ENCODE results near the gene CCDC51. TPM values are rescaled to one million over a fixed set of nuclear protein-coding genes. Genes with fewer than 3 reads are reported as not detected.

The CCDC51 gene
- total and polyA plus RNA-seq, 4 donors: 6.6 to 14.4 (median 11.1) TPM

DNA sequence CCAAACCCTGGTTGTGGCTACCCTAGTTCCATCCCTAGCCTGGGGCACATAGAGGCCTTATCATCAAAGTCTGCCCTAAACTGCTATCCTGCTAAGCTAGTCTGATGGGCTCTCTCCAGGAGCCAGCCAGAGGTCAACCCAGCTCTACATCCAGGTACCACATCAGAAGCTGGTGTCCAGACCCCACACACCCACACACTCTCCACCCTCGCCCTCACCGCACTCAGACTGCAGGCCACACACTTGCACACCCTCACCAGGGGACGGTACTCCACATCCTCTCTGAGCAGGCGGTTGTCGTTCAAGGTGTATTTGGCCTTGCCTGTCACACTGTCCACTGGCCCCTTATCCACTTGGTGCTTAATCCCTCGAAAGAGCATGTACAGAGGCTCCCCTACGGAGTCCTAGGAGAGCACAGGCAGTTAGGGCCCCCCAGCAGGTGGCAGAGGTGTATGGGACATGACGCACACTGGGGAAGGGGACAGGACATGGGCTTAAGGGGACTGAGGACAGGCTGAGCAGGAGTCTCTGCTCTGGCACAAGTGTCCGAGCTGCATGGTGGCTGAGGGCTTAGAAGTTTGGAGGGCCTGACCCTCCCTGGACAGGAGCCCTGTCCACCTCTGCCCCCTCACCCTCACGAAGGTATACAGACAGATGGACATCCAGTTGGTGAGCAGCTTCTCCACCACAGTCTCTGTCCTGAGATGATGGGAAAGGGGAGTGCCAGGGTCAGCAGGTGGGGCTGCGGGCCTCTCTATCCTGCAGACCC, 28.1 kb downstream of the CCDC51 start:
- H3K27ac ChIP-seq (ENCODE audit: low read depth in 1 of 2, low read length in 1 of 2): no peak overlapping the region
- DNase-seq (peak in 1 of 3 donors; percentile 7), ATAC-seq (ENCODE audit: insufficient read depth, low FRiP score) (no peak)
- H3K27me3 ChIP-seq (ENCODE audit: control insufficient read depth in 3 of 3, insufficient read depth in 3 of 3, low read length in 2 of 3): no peaks in the 10 kb centered on the region
- H3K9ac ChIP-seq (ENCODE audit: insufficient read depth in 1 of 2, low read length in 2 of 2): no peak overlapping the region
- peaks cover 10 to 71% (median 35%) of the 10 kb centered on the region in 4 donors for H3K36me3 ChIP-seq (ENCODE audit: control insufficient read depth in 4 of 4, insufficient read depth in 4 of 4, low read length in 4 of 4)
- no peak overlapping the region for H3K4me3 ChIP-seq
- no peaks in the 10 kb centered on the region for H3K4me1 ChIP-seq (ENCODE audit: control insufficient read depth in 5 of 5, insufficient read depth in 5 of 5, low read length in 5 of 5)
- TF ChIP-seq, protein P1, sequence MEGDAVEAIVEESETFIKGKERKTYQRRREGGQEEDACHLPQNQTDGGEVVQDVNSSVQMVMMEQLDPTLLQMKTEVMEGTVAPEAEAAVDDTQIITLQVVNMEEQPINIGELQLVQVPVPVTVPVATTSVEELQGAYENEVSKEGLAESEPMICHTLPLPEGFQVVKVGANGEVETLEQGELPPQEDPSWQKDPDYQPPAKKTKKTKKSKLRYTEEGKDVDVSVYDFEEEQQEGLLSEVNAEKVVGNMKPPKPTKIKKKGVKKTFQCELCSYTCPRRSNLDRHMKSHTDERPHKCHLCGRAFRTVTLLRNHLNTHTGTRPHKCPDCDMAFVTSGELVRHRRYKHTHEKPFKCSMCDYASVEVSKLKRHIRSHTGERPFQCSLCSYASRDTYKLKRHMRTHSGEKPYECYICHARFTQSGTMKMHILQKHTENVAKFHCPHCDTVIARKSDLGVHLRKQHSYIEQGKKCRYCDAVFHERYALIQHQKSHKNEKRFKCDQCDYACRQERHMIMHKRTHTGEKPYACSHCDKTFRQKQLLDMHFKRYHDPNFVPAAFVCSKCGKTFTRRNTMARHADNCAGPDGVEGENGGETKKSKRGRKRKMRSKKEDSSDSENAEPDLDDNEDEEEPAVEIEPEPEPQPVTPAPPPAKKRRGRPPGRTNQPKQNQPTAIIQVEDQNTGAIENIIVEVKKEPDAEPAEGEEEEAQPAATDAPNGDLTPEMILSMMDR (IDR thresholded peaks at IDR 0.05; ENCODE audit: control extremely low read depth, extremely low read depth): no peak
- WGBS, 2 donors: 92 to 96% methylated on average over 11 of the region's 11 CpGs
- no peaks in the 10 kb centered on the region for H3K9me3 ChIP-seq (ENCODE audit: control insufficient read depth in 4 of 4, insufficient read depth in 3 of 4, low read length in 3 of 4)

DNA sequence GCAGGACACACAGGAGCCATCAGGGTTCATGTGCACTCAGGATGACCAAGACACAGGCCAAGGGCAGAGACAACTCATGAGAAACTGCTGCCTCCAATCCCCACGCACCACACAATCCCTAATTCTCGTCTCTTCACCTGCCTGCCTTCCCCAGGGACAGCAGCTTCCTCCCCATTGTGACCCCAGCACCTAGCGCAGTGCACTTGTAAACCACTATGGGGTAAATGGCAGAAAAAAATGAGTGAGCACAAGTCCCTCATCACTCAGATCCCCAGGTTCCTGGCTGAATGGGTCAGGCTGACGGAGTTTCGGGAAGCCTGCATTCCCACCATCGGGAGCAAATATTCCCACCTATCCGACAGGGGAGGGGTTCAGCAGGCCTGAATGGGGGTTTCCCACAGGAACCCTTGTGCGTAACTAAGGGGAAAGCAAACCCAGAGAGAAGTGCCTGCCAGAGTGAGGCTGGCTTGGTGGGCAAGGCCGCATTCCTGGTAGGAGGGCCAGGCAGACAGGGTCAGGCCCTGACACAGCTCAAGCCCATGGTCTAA, 28.8 kb downstream of the CCDC51 start:
- WGBS, 2 donors: 96% methylated on average over 9 of the region's 9 CpGs
- DNase-seq: peak in 1 of 3 donors; percentile 9

DNA sequence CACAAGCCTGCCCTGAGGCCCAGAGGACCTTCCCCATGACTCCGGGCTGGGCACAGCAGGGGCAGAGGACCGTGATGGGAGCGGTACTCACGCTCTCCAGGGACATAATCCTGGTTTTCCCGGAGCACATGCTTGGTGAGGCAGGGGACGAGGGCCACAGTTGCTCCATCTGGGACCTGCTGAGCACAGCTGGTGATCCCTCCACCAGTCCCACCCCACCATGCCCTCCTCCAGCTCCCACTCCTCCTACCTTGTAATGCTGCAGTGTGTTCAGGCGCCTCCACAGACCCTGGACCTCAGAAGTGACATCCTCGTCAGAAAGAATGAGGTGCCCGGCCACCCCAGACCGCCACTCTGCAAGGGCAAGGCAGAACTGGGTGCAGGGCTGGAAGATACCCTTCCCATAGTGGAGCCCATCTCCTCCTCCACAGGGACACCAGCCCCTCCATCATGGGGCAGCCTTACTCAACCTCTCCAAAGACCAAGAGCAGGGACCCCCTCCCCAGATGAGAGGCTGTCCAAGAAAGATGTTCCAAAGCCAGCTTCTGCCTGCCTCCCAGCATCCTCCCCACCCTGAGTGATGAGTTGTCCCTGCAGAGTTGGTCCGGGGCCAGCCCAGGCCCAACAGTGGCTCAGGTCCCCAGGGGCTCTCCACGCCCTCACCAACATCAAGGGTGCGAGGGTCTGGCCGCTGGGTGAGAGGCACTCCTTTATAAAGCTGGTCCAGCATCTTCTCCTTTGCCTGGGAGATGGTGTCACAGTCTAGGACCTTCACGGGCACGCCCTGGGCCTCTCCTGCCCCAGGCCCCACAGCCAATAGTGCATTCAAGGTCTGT, 29.5 kb downstream of the CCDC51 start:
- no peak for ATAC-seq (ENCODE audit: insufficient read depth, low FRiP score)
- no peaks in the 10 kb centered on the region for H3K9me3 ChIP-seq (ENCODE audit: control insufficient read depth in 4 of 4, insufficient read depth in 3 of 4, low read length in 3 of 4)
- no peaks in the 10 kb centered on the region for H3K27me3 ChIP-seq (ENCODE audit: control insufficient read depth in 3 of 3, insufficient read depth in 3 of 3, low read length in 2 of 3)
- no peak overlapping the region for H3K27ac ChIP-seq (ENCODE audit: low read depth in 1 of 2, low read length in 1 of 2)
- H3K9ac ChIP-seq (ENCODE audit: insufficient read depth in 1 of 2, low read length in 2 of 2): no peak overlapping the region
- WGBS, 2 donors: 95 to 97% methylated on average over 15 to 16 of the region's 16 CpGs
- H3K36me3 ChIP-seq (ENCODE audit: control insufficient read depth in 4 of 4, insufficient read depth in 4 of 4, low read length in 4 of 4): peaks cover 10 to 77% (median 42%) of the 10 kb centered on the region in 4 donors
- DNase-seq: peak in 1 of 3 donors; percentile 9
- TF ChIP-seq, protein P1 (IDR thresholded peaks at IDR 0.05; ENCODE audit: control extremely low read depth, extremely low read depth): no peak
- H3K4me3 ChIP-seq: no peak overlapping the region
- H3K4me1 ChIP-seq (ENCODE audit: control insufficient read depth in 5 of 5, insufficient read depth in 5 of 5, low read length in 5 of 5): no peaks in the 10 kb centered on the region

More for the DNA sequence above, 28.8 kb downstream of the CCDC51 start:
- H3K9ac ChIP-seq (ENCODE audit: insufficient read depth in 1 of 2, low read length in 2 of 2): no peak overlapping the region
- H3K36me3 ChIP-seq (ENCODE audit: control insufficient read depth in 4 of 4, insufficient read depth in 4 of 4, low read length in 4 of 4): peaks cover 10 to 74% (median 41%) of the 10 kb centered on the region in 4 donors
- H3K27me3 ChIP-seq (ENCODE audit: control insufficient read depth in 3 of 3, insufficient read depth in 3 of 3, low read length in 2 of 3): no peaks in the 10 kb centered on the region
- TF ChIP-seq, protein P1 (IDR thresholded peaks at IDR 0.05; ENCODE audit: control extremely low read depth, extremely low read depth): no peak
- ATAC-seq (ENCODE audit: insufficient read depth, low FRiP score): no peak
- H3K9me3 ChIP-seq (ENCODE audit: control insufficient read depth in 4 of 4, insufficient read depth in 3 of 4, low read length in 3 of 4): no peaks in the 10 kb centered on the region
- H3K4me1 ChIP-seq (ENCODE audit: control insufficient read depth in 5 of 5, insufficient read depth in 5 of 5, low read length in 5 of 5): no peaks in the 10 kb centered on the region
- no peak overlapping the region for H3K27ac ChIP-seq (ENCODE audit: low read depth in 1 of 2, low read length in 1 of 2)
- H3K4me3 ChIP-seq: no peak overlapping the region

Data from lung (tissue), 12 donors.